HEK293T (cell line): Measurements from ENCODE around the gene BICC1.

Experiments used
- ELF4 ChIP-seq: fragments of 450-650 bp; IDR thresholded peaks from 2 replicates; pipeline ENCODE4 v1.6.1; 2017; ENCODE audit warnings: antibody characterized with exemption
- FOXA1 ChIP-seq: fragments of 450-650 bp; IDR thresholded peaks from 2 replicates; pipeline ENCODE4 v1.6.1; 2016; ENCODE audit warnings: mild to moderate bottlenecking
- NFRKB ChIP-seq: fragments of 450-650 bp; IDR thresholded peaks from 2 replicates; pipeline ENCODE4 v1.6.1; 2016; ENCODE audit warnings: mild to moderate bottlenecking, moderate library complexity
- SUZ12 ChIP-seq: fragments of 450-650 bp; IDR thresholded peaks from 2 replicates; pipeline ENCODE4 v1.6.1; 2016; ENCODE audit warnings: mild to moderate bottlenecking
- TF ChIP-seq, protein P1 (sequence below): fragments of 450-650 bp; IDR thresholded peaks from 2 replicates; pipeline ENCODE4 v1.6.1; 2016

DNA sequence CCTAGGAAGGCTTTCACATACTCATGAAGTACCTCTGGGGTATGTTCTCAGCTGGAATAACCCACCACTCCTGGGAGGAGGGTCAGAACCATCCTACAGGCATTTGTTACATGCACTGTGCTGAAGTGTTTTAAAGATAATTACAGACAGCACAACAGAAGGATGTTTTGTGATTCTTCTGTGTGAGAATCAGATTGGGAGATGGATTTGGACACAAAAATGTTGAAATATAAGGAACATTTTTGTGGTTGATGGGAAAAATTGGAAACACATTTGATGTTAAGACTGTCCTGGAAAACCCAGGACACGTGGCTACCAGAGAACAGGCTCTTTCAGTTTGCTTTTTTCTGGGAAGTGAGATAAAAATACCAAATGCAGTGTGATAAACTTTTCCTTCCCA is 61.4 kb downstream of the BICC1 start:
- TF ChIP-seq, protein P1, sequence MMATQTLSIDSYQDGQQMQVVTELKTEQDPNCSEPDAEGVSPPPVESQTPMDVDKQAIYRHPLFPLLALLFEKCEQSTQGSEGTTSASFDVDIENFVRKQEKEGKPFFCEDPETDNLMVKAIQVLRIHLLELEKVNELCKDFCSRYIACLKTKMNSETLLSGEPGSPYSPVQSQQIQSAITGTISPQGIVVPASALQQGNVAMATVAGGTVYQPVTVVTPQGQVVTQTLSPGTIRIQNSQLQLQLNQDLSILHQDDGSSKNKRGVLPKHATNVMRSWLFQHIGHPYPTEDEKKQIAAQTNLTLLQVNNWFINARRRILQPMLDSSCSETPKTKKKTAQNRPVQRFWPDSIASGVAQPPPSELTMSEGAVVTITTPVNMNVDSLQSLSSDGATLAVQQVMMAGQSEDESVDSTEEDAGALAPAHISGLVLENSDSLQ = no peak
- TF ChIP-seq SUZ12 (no peak), FOXA1 (no peak), ELF4 (no peak), NFRKB (no peak)
